Measurements from ENCODE around the gene AKT3. TPM values are rescaled to one million over a fixed set of nuclear protein-coding genes. Genes with fewer than 3 reads are reported as not detected.
A peak's percentile ranks its signal among the peaks of the same experiment; 100 is the strongest.

AKT3 gene
- total RNA-seq, 8 experiments from 2014 or later: 7.7 to 99.3 (median 63.8) TPM

DNA sequence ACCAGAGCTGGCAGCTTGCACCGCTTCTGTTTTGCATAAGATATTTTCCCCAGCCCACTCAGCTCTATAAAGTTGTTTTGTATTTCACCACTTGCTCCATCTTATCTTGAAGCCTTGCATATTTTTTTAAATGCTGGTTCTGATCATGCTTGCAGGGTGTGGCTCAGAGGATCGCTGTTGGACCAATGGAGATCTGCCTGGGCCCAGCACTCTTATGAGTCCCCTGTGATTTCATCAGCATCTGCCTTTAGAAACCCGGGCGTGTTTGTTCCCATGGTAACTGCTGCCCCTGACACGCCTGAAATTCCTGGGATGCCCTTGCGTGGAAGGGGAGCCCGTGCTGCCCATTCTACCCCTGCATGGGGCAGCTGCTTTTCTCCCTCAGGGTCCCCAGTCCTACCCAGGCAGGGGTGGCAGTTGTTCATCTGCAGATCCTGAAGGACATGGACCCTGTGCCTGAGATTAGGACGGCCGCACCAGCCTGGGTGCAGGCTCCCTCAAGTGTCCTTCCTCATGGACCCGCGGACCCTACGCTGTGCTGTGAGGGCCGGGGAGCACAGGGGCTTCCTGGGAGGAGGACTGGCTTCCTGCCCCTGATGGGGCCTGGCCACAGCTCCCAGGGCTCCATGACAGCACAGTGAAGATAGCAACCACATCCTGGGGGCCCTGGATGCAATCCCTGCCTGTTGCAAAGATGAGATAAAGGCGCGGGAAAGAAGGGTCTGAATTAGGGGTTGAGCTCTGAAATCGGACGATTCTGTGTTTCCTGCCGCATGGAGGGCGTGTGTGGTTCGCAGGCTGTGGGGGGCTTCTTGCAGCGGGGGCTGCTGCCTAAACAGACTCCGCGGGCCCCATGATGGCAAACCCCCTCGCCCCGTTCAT lies 367.7 kb downstream of the AKT3 start:
- WGBS, 10 experiments: 0 to 75% (median 36%) methylated on average over 2 to 20 of the region's 25 CpGs; no CpG with 5 or more reads in 1 of the 10 experiments
- Histone ChIP-seq H3K4me1 (replicated peaks in 1 of 2) (peaks cover 28 to 32% of the 10 kb centered on the region in 2 donors), H3K27ac (peak overlapping the region; percentile 27 to 42), H3K4me3 (no peak overlapping the region)
- in situ Hi-C loops (cut with MboI; ENCODE audit: low pct_unique_long_range_greater_than_20kb in 2 of 9, low sequenced_read_pairs in 9 of 9, unreplicated experiment in 9 of 9): no loop called here
- ATAC-seq (replicated peaks in 6 of 8): peak; percentile 93 to 97 (median 96)

DNA sequence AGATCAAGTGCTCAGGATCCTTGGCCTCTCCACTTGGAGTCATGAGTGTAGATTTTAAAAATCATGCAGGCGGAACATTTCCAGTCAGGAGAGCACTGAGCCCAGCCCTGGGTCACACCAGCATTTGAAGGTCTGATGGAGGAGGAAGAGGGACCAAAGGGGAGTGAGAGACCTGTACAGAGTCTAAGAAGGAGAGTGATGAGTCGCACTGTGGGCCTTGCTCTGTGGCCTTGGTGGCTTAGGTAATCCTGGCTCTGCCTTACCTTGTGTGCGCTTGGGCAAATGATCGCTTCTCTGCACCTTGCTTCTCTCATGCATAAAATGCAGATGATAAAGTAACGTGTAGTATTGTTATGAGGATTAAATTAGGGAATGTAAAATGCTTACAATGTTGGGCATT lies 368.9 kb downstream of the AKT3 start:
- Histone ChIP-seq H3K27ac (no peak overlapping the region), H3K4me3 (no peak overlapping the region), H3K4me1 (replicated peaks in 1 of 2) (peaks cover 37 to 41% of the 10 kb centered on the region in 2 donors)
- no peak for ATAC-seq (replicated peaks in 6 of 8)
- WGBS, 10 experiments: 0 to 100% (median 92%) methylated on average over 1 to 5 of the region's 5 CpGs; no CpG with 5 or more reads in 1 of the 10 experiments
- in situ Hi-C loops (cut with MboI; ENCODE audit: low pct_unique_long_range_greater_than_20kb in 2 of 9, low sequenced_read_pairs in 9 of 9, unreplicated experiment in 9 of 9): no loop called here

DNA sequence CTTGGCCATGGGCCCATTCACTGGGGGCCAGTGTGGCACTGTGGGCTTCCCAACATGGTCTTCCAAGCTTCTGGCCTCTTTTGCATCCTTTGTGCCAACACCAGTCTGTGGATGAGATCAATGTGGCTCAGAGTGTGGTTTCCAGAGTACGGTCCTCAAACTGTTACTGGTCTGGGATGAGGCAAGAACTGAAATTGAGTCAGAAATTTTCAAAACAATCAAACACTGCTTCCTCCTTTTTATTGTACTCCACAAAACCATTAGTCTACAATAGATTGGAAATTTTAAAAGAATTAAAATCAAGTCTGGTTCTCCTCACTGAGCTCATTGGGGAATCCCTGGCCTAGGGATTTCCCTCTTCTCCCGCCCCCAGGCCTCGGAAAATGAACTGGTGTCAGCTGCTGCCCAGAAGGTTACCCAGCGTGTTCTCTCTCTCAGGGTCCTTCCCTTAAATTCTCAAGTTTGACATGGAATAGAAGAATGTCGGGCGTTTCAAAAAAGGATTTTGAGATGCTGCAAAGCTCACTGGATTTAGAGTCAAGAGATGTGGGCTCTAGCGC lies 372.2 kb downstream of the AKT3 start:
- in situ Hi-C loops (cut with MboI; ENCODE audit: low pct_unique_long_range_greater_than_20kb in 2 of 9, low sequenced_read_pairs in 9 of 9, unreplicated experiment in 9 of 9): no loop called here
- 80 to 100% (median 92%) methylated on average over 1 to 7 of the region's 7 CpGs; no CpG with 5 or more reads in 1 of the 10 experiments for WGBS, 10 experiments
- Histone ChIP-seq H3K4me1 (replicated peaks in 1 of 2) (peaks cover 58 to 63% of the 10 kb centered on the region in 2 donors), H3K4me3 (no peak overlapping the region), H3K27ac (no peak overlapping the region)
- ATAC-seq (replicated peaks in 6 of 8): no peak

DNA sequence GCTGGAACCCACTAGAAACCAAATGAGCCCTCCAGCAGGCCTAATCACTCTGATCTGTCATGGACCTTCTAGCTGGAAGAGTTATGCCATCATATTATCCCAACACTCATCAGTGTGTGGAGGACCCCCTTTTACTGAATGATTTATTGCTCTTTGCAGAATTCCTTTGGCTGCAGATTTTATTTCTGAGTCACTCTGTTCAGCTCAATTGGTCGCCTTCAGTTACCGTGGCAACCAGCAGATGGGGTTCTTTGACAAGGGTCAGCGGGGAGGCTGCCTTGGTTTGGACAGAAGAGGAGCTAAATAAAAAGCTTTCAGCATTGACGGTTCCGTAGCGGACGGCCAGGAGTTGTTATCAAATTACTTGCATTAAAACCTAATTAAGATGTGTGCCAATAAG lies 374.1 kb downstream of the AKT3 start:
- in situ Hi-C loops (cut with MboI; ENCODE audit: low pct_unique_long_range_greater_than_20kb in 2 of 9, low sequenced_read_pairs in 9 of 9, unreplicated experiment in 9 of 9): no loop called here
- Histone ChIP-seq H3K4me1 (replicated peaks in 1 of 2) (peaks cover 56 to 61% of the 10 kb centered on the region in 2 donors), H3K4me3 (no peak overlapping the region), H3K27ac (peak overlapping the region in 1 of 2 donors; percentile 1)
- ATAC-seq (replicated peaks in 6 of 8): peak in 5 of 8 experiments; percentile 85 to 89 (median 88)
- 0 to 88% (median 7%) methylated on average over 1 to 7 of the region's 7 CpGs; no CpG with 5 or more reads in 3 of the 10 experiments for WGBS, 10 experiments

DNA sequence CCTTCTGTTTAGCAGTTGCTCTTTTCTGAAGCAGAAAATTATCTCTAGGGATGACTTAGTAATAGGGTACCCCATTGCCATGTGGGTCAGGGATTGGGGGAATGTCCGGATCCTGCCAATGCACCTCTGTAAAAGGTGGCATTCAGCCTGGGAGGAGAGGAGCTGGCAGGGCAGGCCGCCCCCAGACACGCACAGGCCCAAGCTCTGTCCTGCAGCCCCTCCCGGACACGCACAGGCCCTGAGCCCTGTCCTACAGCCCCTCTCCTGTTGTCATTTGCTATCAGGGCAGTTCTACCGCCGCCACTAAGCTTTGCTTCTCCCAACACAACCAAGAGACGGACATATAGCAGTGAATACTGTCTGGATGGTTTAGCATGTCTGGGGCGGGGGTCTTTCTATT lies 375.1 kb downstream of the AKT3 start:
- Histone ChIP-seq H3K27ac (peak overlapping the region in 1 of 2 donors; percentile 11), H3K4me3 (no peak overlapping the region), H3K4me1 (replicated peaks in 1 of 2) (peaks cover 67 to 72% of the 10 kb centered on the region in 2 donors)
- no peak for ATAC-seq (replicated peaks in 6 of 8)
- 85 to 100% (median 97%) methylated on average over 1 to 7 of the region's 9 CpGs; no CpG with 5 or more reads in 4 of the 10 experiments for WGBS, 10 experiments
- in situ Hi-C loops (cut with MboI; ENCODE audit: low pct_unique_long_range_greater_than_20kb in 2 of 9, low sequenced_read_pairs in 9 of 9, unreplicated experiment in 9 of 9): no loop called here

DNA sequence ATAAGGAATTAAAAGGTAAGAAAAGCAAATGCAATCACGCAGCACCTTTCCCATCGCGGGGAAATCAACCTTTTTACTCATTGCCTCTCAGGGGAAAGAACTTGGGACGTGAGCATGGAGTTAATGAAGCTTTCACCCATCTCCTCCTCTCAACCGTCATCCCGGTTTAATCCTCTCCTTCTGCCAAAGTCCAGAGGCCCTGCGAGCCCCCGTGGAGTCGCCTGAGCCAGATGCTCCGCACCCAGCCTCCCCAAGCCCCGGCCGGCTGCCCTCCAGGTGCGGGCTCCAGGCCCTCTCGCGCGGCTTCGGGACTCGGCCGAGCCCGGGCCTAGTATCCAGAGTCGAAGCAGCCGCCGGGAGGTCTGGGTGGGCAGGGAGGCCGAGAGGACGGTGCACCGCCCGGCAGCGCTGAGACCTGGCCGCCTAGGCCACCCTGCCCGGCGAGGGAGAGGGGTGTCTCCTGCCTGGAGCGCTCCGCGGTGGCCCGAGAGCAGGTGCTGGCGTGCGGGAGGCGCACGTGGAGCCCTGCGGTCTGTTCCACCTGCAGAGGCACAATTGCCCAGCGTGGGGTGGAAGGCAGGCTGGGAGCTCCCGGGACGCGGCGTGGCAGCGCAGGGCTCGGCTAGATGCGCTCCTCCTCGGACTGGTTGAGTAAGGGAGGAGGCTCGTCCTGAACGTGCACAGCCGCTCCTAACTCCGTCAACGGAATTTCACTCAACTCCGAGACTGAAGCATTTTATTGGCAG lies 375.7 kb downstream of the AKT3 start:
- Histone ChIP-seq H3K27ac (peak overlapping the region; percentile 20 to 50), H3K4me3 (no peak overlapping the region), H3K4me1 (replicated peaks in 1 of 2) (peaks cover 66 to 68% of the 10 kb centered on the region in 2 donors)
- in situ Hi-C loops (cut with MboI; ENCODE audit: low pct_unique_long_range_greater_than_20kb in 2 of 9, low sequenced_read_pairs in 9 of 9, unreplicated experiment in 9 of 9): no loop called here
- WGBS, 10 experiments: 45 to 100% (median 89%) methylated on average over 2 to 34 of the region's 55 CpGs; no CpG with 5 or more reads in 2 of the 10 experiments
- ATAC-seq (replicated peaks in 6 of 8): no peak

DNA sequence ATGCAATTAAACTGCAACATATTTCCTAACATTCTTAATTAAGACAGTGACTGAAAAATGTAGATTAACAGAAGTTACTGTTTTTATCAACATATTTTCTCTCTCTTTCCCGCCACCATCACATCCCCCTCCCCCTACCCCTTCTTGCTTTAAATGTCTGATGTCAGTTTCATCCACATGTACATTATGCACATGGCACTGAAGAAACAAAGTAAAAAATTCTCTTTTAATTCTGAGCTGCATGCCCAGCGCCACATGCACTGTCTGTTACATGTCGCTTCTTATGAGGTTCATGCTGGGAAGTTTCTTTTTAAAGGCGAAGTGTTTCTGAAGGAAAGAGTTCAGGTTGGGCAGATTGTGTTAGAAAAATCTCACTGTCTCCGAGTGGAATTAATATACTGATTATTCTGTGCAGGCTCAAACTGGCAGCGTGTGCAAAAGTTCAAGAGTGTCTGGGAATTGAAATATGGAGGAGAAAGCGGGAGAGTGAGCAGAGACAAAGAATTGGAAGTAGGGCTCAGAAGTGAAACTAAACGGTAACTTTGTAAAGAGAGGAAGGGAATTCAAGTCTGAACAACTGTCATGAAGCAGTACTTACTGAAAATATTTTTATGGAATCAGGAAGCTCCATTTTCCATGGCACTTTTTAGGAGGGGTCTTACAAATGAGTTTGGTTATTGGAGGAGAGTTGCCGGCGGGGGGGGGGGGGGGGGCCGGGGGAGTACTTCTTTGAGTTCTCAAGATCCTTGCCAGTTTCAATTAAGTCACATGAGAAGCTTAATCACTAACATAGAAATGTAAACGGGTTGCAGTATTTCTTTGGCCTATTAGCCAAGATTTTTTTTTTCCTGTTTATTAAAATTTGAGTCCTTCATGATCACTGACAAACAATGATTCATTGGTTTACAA lies 376.6 kb downstream of the AKT3 start:
- 7 to 52% (median 23%) methylated on average over 1 to 9 of the region's 12 CpGs for WGBS, 10 experiments
- Histone ChIP-seq H3K27ac (peak overlapping the region; percentile 17 to 68), H3K4me3 (peak overlapping the region in 2 of 5 donors; percentile 2 to 7), H3K4me1 (replicated peaks in 1 of 2) (peaks cover 62 to 63% of the 10 kb centered on the region in 2 donors)
- in situ Hi-C loops (cut with MboI; ENCODE audit: low pct_unique_long_range_greater_than_20kb in 2 of 9, low sequenced_read_pairs in 9 of 9, unreplicated experiment in 9 of 9): no loop called here
- ATAC-seq (replicated peaks in 6 of 8): peak in 3 of 8 experiments; percentile 60 to 72 (median 65)

DNA sequence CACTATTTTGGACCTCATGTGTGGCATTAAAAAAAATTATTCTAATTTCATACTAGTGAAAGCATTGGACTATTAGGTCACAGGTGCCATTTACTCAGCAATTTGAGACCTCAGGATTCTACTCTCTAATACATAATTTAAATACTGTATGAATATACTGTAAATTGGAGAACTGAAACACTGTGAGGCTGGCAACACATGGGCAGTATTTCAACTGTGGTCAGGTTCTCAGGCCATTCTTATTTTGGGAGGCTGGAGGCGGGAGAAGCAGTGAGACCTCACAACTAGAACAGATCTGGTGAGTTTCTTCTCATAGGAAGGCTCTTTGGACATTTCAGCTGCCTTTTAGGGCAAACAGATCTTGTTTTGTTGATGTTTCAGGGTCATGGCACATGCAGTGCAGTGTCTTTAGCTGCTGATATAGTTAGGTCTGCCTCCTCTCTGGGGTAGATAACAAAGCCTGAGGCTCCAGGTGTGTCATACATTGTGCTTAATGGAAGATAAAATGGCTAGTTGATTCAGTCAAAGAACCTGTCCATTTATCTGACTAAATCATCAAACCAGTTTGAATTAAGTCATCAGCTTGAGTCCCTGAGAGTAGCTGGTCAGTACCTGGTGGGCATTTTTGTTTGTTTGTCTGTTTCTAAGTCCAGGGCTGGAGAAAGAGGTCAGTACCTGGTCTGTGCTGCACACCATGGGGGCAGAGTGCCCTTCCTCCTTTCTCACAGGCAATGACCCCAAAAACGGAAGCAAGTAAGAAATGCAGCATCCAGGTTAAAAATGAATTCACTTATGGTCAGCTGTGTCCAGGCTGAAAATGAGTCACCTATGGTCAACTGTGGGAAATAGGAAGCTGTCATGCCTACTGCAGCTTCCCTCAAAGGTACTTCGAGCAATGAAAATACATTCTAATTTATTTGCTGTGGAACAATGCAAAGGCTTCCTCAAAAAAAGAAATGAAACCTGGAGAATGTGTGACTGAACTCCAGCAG lies 378.0 kb downstream of the AKT3 start:
- Histone ChIP-seq H3K4me3 (no peak overlapping the region), H3K4me1 (replicated peaks in 1 of 2) (peaks cover 62 to 63% of the 10 kb centered on the region in 2 donors), H3K27ac (no peak overlapping the region)
- ATAC-seq (replicated peaks in 6 of 8): no peak
- WGBS, 10 experiments: 72 to 100% (median 89%) methylated on average over 1 to 3 of the region's 3 CpGs
- in situ Hi-C loops (cut with MboI; ENCODE audit: low pct_unique_long_range_greater_than_20kb in 2 of 9, low sequenced_read_pairs in 9 of 9, unreplicated experiment in 9 of 9): no loop called here

DNA sequence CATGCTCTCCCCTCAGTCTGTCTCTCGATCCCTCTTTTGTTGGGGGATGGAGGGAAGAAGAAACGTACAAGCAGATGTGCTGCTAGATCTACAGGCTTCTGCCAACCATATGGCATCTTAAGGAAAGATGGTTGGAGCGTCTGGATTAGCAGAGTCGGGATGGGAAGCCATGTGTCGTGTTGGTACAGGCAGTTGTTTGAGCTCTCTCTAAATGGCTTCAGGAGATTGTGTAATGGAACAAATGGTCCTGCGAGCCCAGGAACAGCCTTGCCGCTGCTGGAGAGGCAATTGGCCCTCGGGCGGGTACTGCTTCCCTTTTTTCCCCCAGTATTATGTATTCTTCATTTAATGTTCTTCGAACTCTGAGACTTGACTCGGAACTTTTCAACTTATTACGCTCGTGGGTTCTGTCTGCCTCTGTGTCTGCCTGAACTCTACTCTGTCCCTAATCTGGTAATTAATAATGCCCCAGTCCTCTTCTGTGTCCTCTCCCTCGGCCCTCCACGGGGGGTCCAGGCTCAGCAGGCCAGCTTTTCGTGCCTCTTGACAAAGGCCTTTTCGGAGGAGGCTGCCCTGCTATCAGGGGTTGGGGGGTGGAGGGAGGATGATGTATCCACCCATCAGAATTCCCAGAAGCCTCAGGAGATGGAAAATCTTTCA lies 378.9 kb downstream of the AKT3 start:
- in situ Hi-C loops (cut with MboI; ENCODE audit: low pct_unique_long_range_greater_than_20kb in 2 of 9, low sequenced_read_pairs in 9 of 9, unreplicated experiment in 9 of 9): no loop called here
- Histone ChIP-seq H3K4me1 (replicated peaks in 1 of 2) (peaks cover 54 to 55% of the 10 kb centered on the region in 2 donors), H3K4me3 (no peak overlapping the region), H3K27ac (peak overlapping the region in 1 of 2 donors; percentile 28)
- 20 to 94% (median 55%) methylated on average over 1 to 16 of the region's 17 CpGs; no CpG with 5 or more reads in 1 of the 10 experiments for WGBS, 10 experiments
- ATAC-seq (replicated peaks in 6 of 8): peak in 4 of 8 experiments; percentile 14 to 20 (median 18)

DNA sequence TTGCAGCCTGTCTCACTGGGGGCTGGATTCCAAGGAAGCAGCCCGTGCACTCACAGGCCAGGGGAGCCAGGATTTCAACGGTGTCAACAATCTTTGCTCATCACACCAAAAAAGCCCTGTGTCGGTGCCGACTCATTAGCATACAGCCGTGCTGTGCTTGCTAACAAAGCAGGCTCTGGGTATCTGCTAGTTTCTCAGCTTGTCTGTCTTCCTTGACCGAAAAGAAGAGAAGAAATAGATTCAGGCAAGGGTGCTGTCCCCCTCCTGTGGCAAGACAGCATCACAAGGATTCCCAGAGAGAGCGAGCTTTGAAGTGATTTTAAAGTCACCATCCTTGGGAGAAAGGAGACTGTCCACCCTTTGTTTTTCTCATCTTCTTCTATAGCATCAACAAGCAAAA lies 379.5 kb downstream of the AKT3 start:
- in situ Hi-C loops (cut with MboI; ENCODE audit: low pct_unique_long_range_greater_than_20kb in 2 of 9, low sequenced_read_pairs in 9 of 9, unreplicated experiment in 9 of 9): no loop called here
- H3K4me3 ChIP-seq: peak overlapping the region in 1 of 5 donors; percentile 6
- peak in 5 of 8 experiments; percentile 84 to 89 (median 87) for ATAC-seq (replicated peaks in 6 of 8)
- peaks cover 47 to 48% of the 10 kb centered on the region in 2 donors for H3K4me1 ChIP-seq (replicated peaks in 1 of 2)
- peak overlapping the region in 1 of 2 donors; percentile 28 for H3K27ac ChIP-seq
- WGBS, 10 experiments: 0 to 69% (median 9%) methylated on average over 1 to 7 of the region's 7 CpGs

DNA sequence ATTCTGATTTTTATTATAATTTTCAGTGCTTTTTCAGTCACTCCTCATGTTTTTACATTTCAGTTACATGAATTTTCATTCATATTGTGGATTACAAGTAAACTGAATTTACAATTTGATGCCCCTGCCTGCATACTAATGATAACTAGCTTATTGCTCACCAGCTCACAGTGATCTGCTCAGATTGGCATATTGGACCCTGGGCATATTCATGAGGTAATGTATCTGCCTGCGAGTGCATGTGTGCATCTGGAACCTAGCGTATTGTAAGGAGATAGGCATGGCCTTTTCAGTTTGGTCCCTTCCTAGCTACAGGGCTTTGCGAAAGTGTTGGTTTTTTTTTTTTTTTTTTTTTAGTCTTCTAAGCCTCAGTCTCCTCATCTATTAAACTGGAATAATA lies 380.5 kb downstream of the AKT3 start:
- peaks cover 39 to 40% of the 10 kb centered on the region in 2 donors for H3K4me1 ChIP-seq (replicated peaks in 1 of 2)
- in situ Hi-C loops (cut with MboI; ENCODE audit: low pct_unique_long_range_greater_than_20kb in 2 of 9, low sequenced_read_pairs in 9 of 9, unreplicated experiment in 9 of 9): no loop called here

More for the DNA sequence above, 380.5 kb downstream of the AKT3 start:
- Histone ChIP-seq H3K27ac (no peak overlapping the region), H3K4me3 (no peak overlapping the region)
- 8 to 100% (median 80%) methylated on average over 1 to 3 of the region's 3 CpGs for WGBS, 10 experiments
- ATAC-seq (replicated peaks in 6 of 8): peak in 4 of 8 experiments; percentile 16 to 84 (median 34)

All from motor neuron (in vitro differentiated cells).